Measurements from ENCODE around the gene NFE2L3. TPM values are rescaled to one million over a fixed set of nuclear protein-coding genes. Genes with fewer than 3 reads are reported as not detected.
"Not testable (repeated sequence)": the region's sequence is repeated elsewhere in the genome, so short reads cannot be mapped to it uniquely, and the experiment has no call there.

Gene NFE2L3
- total RNA-seq, 1 donor from 2014 or later, result 50.4 TPM

DNA sequence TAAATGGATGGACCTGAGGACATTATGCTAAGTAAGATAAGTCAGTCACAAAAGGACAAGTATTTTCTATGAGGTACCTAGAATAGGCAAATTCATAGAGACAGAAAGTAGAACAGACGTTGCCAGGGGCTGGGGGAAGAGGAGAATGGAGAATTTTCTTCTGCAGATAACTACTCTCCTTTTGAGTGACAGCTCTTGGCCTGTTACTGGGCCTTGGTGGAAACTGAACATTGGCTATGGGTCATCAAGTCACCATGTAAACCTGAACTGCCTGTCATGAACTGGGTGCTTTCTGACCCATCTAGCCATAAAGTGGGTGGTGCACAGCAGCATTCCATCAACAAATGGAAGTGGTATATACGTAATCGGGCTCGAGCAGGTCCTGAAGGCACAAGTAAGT lies 29.3 kb upstream of the NFE2L3 start:
- no peaks in the 10 kb centered on the region for H3K79me2 ChIP-seq (ENCODE audit: insufficient read depth, low read length)
- DNase-seq (ENCODE audit: low read depth), result no peak
- no peak overlapping the region for H3K4me3 ChIP-seq (ENCODE audit: insufficient read depth, low read depth, low read length)
- Mint-ChIP-seq H3K4me3 (ENCODE audit: unreplicated experiment) (no peak overlapping the region), H3K4me1 (ENCODE audit: low read depth, unreplicated experiment) (no peaks in the 10 kb centered on the region), H3K27ac (ENCODE audit: unreplicated experiment) (no peak overlapping the region), H3K27me3 (ENCODE audit: low read depth, unreplicated experiment) (peaks cover 19% of the 10 kb centered on the region), H3K36me3 (ENCODE audit: low read depth, unreplicated experiment) (no peaks in the 10 kb centered on the region), H3K9me3 (ENCODE audit: unreplicated experiment) (peaks cover 1% of the 10 kb centered on the region)
- no peak overlapping the region for H3K9ac ChIP-seq (ENCODE audit: low read length)
- FAIRE-seq, result no peak
- no peak overlapping the region for H2AFZ ChIP-seq (ENCODE audit: low read depth, low read length)
- no peaks in the 10 kb centered on the region for H3K9me3 ChIP-seq (ENCODE audit: insufficient read depth, low read depth, low read length)
- no peaks in the 10 kb centered on the region for H3K4me1 ChIP-seq (ENCODE audit: insufficient read depth, low read length)
- no peak overlapping the region for H3K27ac ChIP-seq (ENCODE audit: low read depth, low read length)
- H3K27me3 ChIP-seq (ENCODE audit: insufficient read depth, low read length), result peaks cover 7% of the 10 kb centered on the region
- TF ChIP-seq, protein P1, sequence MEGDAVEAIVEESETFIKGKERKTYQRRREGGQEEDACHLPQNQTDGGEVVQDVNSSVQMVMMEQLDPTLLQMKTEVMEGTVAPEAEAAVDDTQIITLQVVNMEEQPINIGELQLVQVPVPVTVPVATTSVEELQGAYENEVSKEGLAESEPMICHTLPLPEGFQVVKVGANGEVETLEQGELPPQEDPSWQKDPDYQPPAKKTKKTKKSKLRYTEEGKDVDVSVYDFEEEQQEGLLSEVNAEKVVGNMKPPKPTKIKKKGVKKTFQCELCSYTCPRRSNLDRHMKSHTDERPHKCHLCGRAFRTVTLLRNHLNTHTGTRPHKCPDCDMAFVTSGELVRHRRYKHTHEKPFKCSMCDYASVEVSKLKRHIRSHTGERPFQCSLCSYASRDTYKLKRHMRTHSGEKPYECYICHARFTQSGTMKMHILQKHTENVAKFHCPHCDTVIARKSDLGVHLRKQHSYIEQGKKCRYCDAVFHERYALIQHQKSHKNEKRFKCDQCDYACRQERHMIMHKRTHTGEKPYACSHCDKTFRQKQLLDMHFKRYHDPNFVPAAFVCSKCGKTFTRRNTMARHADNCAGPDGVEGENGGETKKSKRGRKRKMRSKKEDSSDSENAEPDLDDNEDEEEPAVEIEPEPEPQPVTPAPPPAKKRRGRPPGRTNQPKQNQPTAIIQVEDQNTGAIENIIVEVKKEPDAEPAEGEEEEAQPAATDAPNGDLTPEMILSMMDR (IDR thresholded peaks at IDR 0.05; ENCODE audit: insufficient read depth, low read depth, low read length), result no peak
- TF ChIP-seq EZH2 (IDR thresholded peaks at IDR 0.05; ENCODE audit: insufficient read depth, low read length), result no peak
- H4K20me1 ChIP-seq (ENCODE audit: insufficient read depth, low read length), result no peaks in the 10 kb centered on the region
- no peak overlapping the region for H3K4me2 ChIP-seq (ENCODE audit: low read length)
- H3K36me3 ChIP-seq (ENCODE audit: insufficient read depth, low read length), result no peaks in the 10 kb centered on the region

DNA sequence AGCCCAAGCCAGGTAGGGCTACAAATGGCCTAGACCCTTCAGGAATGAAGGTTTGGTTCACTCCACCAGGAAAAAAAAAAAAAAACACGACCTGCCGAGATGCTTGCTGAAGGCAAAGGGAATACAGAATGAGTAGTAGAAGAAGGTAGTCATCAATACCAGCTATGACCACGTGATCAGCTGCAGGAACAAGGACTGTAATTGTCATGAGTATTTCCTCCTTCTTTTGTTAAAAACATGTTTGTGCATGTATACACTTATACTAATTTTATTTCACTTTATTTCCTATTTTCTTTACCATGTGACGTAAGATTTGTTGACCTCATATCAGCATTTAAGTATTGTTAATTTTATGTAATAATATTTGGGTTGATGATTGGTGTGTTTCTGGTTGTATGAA lies 27.2 kb upstream of the NFE2L3 start:
- H2AFZ ChIP-seq (ENCODE audit: low read depth, low read length); DNase-seq (ENCODE audit: low read depth); H3K36me3 Mint-ChIP-seq (ENCODE audit: low read depth, unreplicated experiment); H3K9ac ChIP-seq (ENCODE audit: low read length); H3K4me3 Mint-ChIP-seq (ENCODE audit: unreplicated experiment); H3K4me2 ChIP-seq (ENCODE audit: low read length); H3K27me3 ChIP-seq (ENCODE audit: insufficient read depth, low read length); FAIRE-seq; H3K36me3 ChIP-seq (ENCODE audit: insufficient read depth, low read length); H3K27ac ChIP-seq (ENCODE audit: low read depth, low read length); H3K9me3 ChIP-seq (ENCODE audit: insufficient read depth, low read depth, low read length); H3K27ac Mint-ChIP-seq (ENCODE audit: unreplicated experiment); H4K20me1 ChIP-seq (ENCODE audit: insufficient read depth, low read length); H3K79me2 ChIP-seq (ENCODE audit: insufficient read depth, low read length); H3K4me3 ChIP-seq (ENCODE audit: insufficient read depth, low read depth, low read length); H3K4me1 Mint-ChIP-seq (ENCODE audit: low read depth, unreplicated experiment); H3K9me3 Mint-ChIP-seq (ENCODE audit: unreplicated experiment); H3K4me1 ChIP-seq (ENCODE audit: insufficient read depth, low read length): not testable (repeated sequence)
- peaks cover 24% of the 10 kb centered on the region for H3K27me3 Mint-ChIP-seq (ENCODE audit: low read depth, unreplicated experiment)

DNA sequence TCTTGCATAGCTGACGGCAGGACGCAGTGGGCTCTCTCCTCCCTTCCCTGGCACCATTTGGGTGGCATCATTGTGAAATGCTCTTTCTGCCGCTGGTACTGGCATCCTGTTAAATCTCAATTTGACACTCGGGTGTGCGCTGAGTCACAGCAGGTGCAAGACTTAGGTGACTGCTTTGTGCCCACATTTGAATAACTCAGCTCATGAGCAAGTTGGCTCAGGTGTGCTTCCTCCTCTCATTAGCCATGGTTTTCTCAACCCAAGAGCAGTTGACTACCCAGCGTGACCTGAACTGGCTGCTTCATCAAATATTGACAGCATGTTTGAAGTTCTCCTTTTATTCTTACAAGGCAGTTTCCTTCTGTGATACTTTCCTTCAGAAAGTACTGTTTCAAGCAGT lies 24.6 kb upstream of the NFE2L3 start:
- Histone ChIP-seq H3K36me3 (ENCODE audit: insufficient read depth, low read length) (no peaks in the 10 kb centered on the region), H3K9ac (ENCODE audit: low read length) (no peak overlapping the region), H3K79me2 (ENCODE audit: insufficient read depth, low read length) (no peaks in the 10 kb centered on the region), H3K27ac (ENCODE audit: low read depth, low read length) (no peak overlapping the region), H3K4me2 (ENCODE audit: low read length) (no peak overlapping the region), H3K4me3 (ENCODE audit: insufficient read depth, low read depth, low read length) (no peak overlapping the region), H4K20me1 (ENCODE audit: insufficient read depth, low read length) (no peaks in the 10 kb centered on the region), H3K27me3 (ENCODE audit: insufficient read depth, low read length) (peaks cover 6% of the 10 kb centered on the region), H3K4me1 (ENCODE audit: insufficient read depth, low read length) (no peaks in the 10 kb centered on the region), H2AFZ (ENCODE audit: low read depth, low read length) (no peak overlapping the region), H3K9me3 (ENCODE audit: insufficient read depth, low read depth, low read length) (no peaks in the 10 kb centered on the region)
- Mint-ChIP-seq H3K27me3 (ENCODE audit: low read depth, unreplicated experiment) (peaks cover 27% of the 10 kb centered on the region), H3K27ac (ENCODE audit: unreplicated experiment) (no peak overlapping the region), H3K4me3 (ENCODE audit: unreplicated experiment) (no peak overlapping the region), H3K36me3 (ENCODE audit: low read depth, unreplicated experiment) (no peaks in the 10 kb centered on the region), H3K9me3 (ENCODE audit: unreplicated experiment) (peaks cover 1% of the 10 kb centered on the region), H3K4me1 (ENCODE audit: low read depth, unreplicated experiment) (no peaks in the 10 kb centered on the region)
- no peak for DNase-seq (ENCODE audit: low read depth)
- no peak for FAIRE-seq
- TF ChIP-seq, protein P1 (IDR thresholded peaks at IDR 0.05; ENCODE audit: insufficient read depth, low read depth, low read length), result no peak
- no peak for TF ChIP-seq EZH2 (IDR thresholded peaks at IDR 0.05; ENCODE audit: insufficient read depth, low read length)
